MM.1S (cell line): ENCODE measurements around the gene SYNE4.
A peak's percentile ranks its signal among the peaks of the same experiment; 100 is the strongest.

ENCODE experiments used
- DNase-seq: peaks from one replicate; pipeline ENCODE4 v3.0.0-alpha.2; 2015
- H2AFZ ChIP-seq: fragments of 300-600 bp; sonication (generic); 2 replicates; pipeline ENCODE4 v1.6.0; 2016; ENCODE audit warnings: antibody characterized with exemption, low read length
- H3F3A ChIP-seq: fragments of 300-600 bp; sonication (generic); 2 replicates; pipeline ENCODE4 v1.6.1; 2016; ENCODE audit warnings: mild to moderate bottlenecking, antibody characterized with exemption, low read length, moderate library complexity, mixed read lengths; ENCODE audit not compliant: insufficient read depth
- H3K27ac ChIP-seq: fragments of 300-600 bp; sonication (generic); 2 replicates; pipeline ENCODE4 v1.5.1; 2016; ENCODE audit warnings: mild to moderate bottlenecking, low read length
- H3K27me3 ChIP-seq: fragments of 300-600 bp; sonication (generic); replicated peaks from 2 replicates; pipeline ENCODE4 v1.6.0; 2016; ENCODE audit warnings: low read length; ENCODE audit not compliant: insufficient read depth
- H3K36me3 ChIP-seq: fragments of 300-600 bp; sonication (generic); replicated peaks from 2 replicates; pipeline ENCODE4 v1.6.1; 2016; ENCODE audit warnings: mild to moderate bottlenecking, low read length, mixed read lengths; ENCODE audit not compliant: insufficient read depth
- H3K4me1 ChIP-seq: fragments of 300-600 bp; sonication (generic); 2 replicates; pipeline ENCODE4 v1.6.1; 2016; ENCODE audit warnings: low read length, mixed read lengths
- H3K4me2 ChIP-seq: fragments of 300-600 bp; sonication (generic); 2 replicates; pipeline ENCODE4 v1.6.0; 2016; ENCODE audit warnings: low read depth, low read length
- H3K4me3 ChIP-seq: fragments of 300-600 bp; sonication (generic); 2 replicates; pipeline ENCODE4 v1.5.1; 2016; ENCODE audit warnings: low read length, mixed read lengths
- H3K79me2 ChIP-seq: fragments of 300-600 bp; sonication (generic); 2 replicates; pipeline ENCODE4 v1.6.1; 2016; ENCODE audit warnings: mixed run types, low read length, mixed read lengths
- H3K9ac ChIP-seq: fragments of 300-600 bp; sonication (generic); 2 replicates; pipeline ENCODE4 v1.6.1; 2016; ENCODE audit warnings: low read length, mixed read lengths
- H3K9me2 ChIP-seq: fragments of 300-600 bp; sonication (generic); replicated peaks from 2 replicates; pipeline ENCODE4 v1.6.1; 2016; ENCODE audit warnings: mild to moderate bottlenecking, low read length, mixed read lengths; ENCODE audit not compliant: insufficient read depth
- H3K9me3 ChIP-seq: fragments of 300-600 bp; sonication (generic); replicated peaks from 2 replicates; pipeline ENCODE4 v1.6.1; 2016; ENCODE audit warnings: mild to moderate bottlenecking, low read length, mixed read lengths; ENCODE audit not compliant: insufficient read depth
- H4K20me1 ChIP-seq: fragments of 300-600 bp; sonication (generic); 2 replicates; pipeline ENCODE4 v1.6.1; 2016; ENCODE audit warnings: mild to moderate bottlenecking, low read length, moderate library complexity, mixed read lengths; ENCODE audit not compliant: insufficient read depth
- EZH2 ChIP-seq: fragments of 300-600 bp; sonication (generic); optimal IDR thresholded peaks from 2 replicates; pipeline ENCODE3; 2017; ENCODE audit warnings: low read depth, mild to moderate bottlenecking, antibody characterized with exemption, low read length, mixed read lengths
- EZH2phosphoT487 ChIP-seq: fragments of 300-600 bp; sonication (generic); IDR thresholded peaks from 2 replicates; pipeline ENCODE4 v1.6.1; 2018; ENCODE audit warnings: antibody characterized with exemption, low read length
- TF ChIP-seq, protein P1 (sequence below): fragments of 300-600 bp; sonication (generic); IDR thresholded peaks from 2 replicates; pipeline ENCODE4 v1.5.1; 2016; ENCODE audit warnings: antibody characterized with exemption, low read length, mixed read lengths

The SYNE4 gene, protein sequence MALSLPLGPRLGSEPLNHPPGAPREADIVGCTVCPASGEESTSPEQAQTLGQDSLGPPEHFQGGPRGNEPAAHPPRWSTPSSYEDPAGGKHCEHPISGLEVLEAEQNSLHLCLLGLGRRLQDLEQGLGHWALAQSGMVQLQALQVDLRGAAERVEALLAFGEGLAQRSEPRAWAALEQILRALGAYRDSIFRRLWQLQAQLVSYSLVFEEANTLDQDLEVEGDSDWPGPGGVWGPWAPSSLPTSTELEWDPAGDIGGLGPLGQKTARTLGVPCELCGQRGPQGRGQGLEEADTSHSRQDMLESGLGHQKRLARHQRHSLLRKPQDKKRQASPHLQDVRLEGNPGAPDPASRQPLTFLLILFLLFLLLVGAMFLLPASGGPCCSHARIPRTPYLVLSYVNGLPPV

DNA sequence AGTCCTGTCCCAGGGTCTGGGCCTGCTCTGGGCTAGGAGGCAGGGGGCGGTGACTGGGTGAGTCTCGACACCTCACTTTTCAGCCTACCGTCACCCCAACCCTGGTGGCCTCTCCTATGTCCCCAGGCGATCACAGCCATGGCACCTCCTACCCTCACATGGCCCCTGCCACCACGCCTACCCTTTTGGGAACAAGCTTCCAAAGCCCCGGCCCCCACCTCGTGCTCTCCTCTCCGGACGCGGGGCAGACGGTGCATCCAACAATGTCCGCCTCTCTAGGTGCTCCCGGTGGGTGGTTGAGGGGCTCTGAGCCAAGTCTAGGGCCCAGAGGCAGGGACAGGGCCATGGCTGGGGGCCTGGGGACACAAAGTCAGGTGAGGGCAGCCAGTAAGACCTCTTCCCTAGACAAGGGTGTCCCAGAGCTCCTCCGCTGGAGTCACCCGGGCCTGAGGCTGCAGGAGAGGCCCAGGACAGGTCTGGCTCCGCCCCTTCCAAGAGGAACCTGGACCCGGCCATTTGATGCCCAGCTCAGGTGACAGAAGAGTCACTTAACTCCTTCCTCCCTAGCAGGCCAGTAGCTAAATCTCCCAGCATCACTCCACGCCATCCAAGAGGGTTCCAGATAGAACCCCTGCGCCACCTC, at the start of gene SYNE4:
TSS of gene SYNE4 (minus strand) at position 478 of the 643 bp plus-strand sequence. CDS start at position 346, 132 bp downstream.
- no peaks in the 10 kb centered on the region for H3K4me1 ChIP-seq
- H2AFZ ChIP-seq: no peak within 1 kb of the TSS
- H3K9ac ChIP-seq: no peak within 1 kb of the TSS
- no peaks in the 10 kb centered on the region for H4K20me1 ChIP-seq
- TF ChIP-seq EZH2 (no peak), EZH2phosphoT487 (no peak)
- TF ChIP-seq, protein P1, sequence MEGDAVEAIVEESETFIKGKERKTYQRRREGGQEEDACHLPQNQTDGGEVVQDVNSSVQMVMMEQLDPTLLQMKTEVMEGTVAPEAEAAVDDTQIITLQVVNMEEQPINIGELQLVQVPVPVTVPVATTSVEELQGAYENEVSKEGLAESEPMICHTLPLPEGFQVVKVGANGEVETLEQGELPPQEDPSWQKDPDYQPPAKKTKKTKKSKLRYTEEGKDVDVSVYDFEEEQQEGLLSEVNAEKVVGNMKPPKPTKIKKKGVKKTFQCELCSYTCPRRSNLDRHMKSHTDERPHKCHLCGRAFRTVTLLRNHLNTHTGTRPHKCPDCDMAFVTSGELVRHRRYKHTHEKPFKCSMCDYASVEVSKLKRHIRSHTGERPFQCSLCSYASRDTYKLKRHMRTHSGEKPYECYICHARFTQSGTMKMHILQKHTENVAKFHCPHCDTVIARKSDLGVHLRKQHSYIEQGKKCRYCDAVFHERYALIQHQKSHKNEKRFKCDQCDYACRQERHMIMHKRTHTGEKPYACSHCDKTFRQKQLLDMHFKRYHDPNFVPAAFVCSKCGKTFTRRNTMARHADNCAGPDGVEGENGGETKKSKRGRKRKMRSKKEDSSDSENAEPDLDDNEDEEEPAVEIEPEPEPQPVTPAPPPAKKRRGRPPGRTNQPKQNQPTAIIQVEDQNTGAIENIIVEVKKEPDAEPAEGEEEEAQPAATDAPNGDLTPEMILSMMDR: no peak
- no peaks in the 10 kb centered on the region for H3K27me3 ChIP-seq
- no peaks in the 10 kb centered on the region for H3K36me3 ChIP-seq
- H3K9me2 ChIP-seq: no peaks in the 10 kb centered on the region
- H3K4me3 ChIP-seq: no peak within 1 kb of the TSS
- H3K9me3 ChIP-seq: no peaks in the 10 kb centered on the region
- peaks cover 4% of the 10 kb centered on the region for H3K79me2 ChIP-seq
- no peak for DNase-seq
- no peak within 1 kb of the TSS for H3K27ac ChIP-seq
- peak within 1 kb of the TSS; percentile 29; the same call in 1 of the 2 replicates for H3K4me2 ChIP-seq
- no peaks in the 10 kb centered on the region for H3F3A ChIP-seq

DNA sequence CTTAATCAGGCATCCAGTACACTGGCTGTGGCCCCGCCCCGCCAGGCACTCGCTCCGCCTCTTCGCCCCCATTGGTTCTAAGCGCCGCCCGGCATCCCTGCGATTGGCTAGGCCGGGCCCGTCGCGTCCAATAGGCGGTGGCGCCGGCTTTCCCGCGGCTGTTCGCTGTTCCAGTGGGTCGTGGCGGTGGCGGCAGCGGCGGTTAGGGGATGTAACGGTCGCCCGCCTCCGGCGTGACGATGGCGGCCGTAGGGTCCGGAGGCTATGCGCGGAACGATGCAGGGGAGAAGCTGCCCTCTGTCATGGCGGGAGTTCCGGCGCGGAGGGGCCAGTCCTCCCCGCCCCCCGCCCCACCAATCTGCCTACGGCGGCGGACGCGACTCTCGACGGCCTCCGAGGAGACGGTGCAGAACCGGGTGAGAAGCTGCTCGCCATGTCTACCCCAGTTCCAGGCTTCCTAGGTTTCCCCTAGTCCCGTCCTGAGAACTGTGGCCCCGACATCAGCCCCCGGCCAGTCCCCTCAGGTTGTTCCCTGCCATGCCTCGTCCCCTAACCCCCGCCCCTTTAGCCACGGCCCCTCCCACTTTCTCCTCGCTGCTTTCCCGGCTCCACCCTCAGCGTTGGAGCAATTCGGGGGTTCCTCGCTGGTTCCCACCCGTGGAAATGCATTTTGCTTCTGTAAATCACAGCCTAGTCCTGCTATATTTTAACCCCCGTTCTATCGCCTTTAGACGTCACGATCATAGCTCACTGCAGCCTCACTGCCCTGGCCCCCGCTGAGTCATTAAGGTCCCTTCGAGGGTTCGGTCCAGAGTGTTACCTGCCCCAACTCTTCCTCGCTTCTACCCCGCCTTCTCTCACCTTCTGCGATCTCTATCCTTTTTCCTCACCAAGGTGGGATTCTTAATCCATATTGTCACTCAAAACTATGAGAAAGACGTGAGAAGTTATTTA, 46.4 kb upstream of the SYNE4 start, which contains the start of gene WDR62:
TSS of gene WDR62 (plus strand) at position 165 of the 954 bp plus-strand sequence. CDS start at position 240, 75 bp downstream.
- DNase-seq: peak; percentile 94
- no peaks in the 10 kb centered on the region for H3K27me3 ChIP-seq
- no peaks in the 10 kb centered on the region for H3K4me1 ChIP-seq
- H3K36me3 ChIP-seq: peaks cover 4% of the 10 kb centered on the region; the same call in 1 of the 2 replicates
- TF ChIP-seq EZH2 (no peak), EZH2phosphoT487 (no peak)
- TF ChIP-seq, protein P1: no peak
- H3K9me3 ChIP-seq: no peaks in the 10 kb centered on the region
- H3K79me2 ChIP-seq: peaks cover 51% of the 10 kb centered on the region
- peak within 1 kb of the TSS; percentile 76 for H3K9ac ChIP-seq
- H2AFZ ChIP-seq: peak within 1 kb of the TSS; percentile 71
- peaks cover 9% of the 10 kb centered on the region for H3F3A ChIP-seq
- H3K4me3 ChIP-seq: peak within 1 kb of the TSS; percentile 87
- H4K20me1 ChIP-seq: no peaks in the 10 kb centered on the region
- H3K27ac ChIP-seq: peak within 1 kb of the TSS; percentile 81
- H3K9me2 ChIP-seq: no peaks in the 10 kb centered on the region
- peak within 1 kb of the TSS; percentile 75 for H3K4me2 ChIP-seq

DNA sequence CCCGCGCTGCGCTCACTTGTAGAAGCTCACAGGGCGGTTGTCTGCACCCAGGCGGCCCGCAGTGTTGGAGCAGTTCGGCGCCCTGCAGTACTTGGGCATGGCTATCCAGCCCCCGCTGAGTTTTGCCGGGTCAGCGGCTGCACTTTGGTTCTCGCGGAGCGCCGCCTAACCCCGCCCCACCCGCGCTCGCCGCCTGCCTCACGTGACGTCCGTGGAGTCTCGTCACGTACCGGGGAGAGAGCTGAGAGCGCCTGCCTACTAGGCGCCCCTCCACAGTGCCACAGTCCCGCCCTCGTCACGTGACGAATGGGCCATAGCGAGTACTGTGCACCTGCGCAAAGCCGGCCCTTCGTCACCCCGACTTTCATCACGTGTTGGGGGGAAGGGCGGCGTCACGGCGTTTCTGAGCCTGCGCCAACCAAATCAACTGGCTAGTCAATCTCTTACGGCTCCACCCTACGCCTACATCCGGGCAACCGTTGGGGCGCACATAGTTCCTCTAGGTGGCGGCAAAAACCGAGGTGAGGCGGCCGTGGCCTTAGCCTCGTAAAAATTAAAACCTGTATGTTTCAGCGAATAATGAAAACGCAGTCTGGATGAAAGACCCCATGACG, 45.6 kb upstream of the SYNE4 start, which contains the start of gene THAP8:
TSS of gene THAP8 (minus strand) at position 167 of the 614 bp plus-strand sequence. CDS start at position 99, 68 bp downstream.
- Histone ChIP-seq H3K9me3 (no peaks in the 10 kb centered on the region), H3K79me2 (peaks cover 43% of the 10 kb centered on the region), H3K9me2 (no peaks in the 10 kb centered on the region), H3F3A (peaks cover 9% of the 10 kb centered on the region), H3K4me2 (peak within 1 kb of the TSS; percentile 75), H4K20me1 (no peaks in the 10 kb centered on the region), H3K4me3 (peak within 1 kb of the TSS; percentile 87), H3K27me3 (no peaks in the 10 kb centered on the region), H3K27ac (peak within 1 kb of the TSS; percentile 81), H3K9ac (peak within 1 kb of the TSS; percentile 76), H3K36me3 (0 out of 2 replicates have a peak, but pooled peaks cover 4% of the 10 kb centered on the region), H2AFZ (peak within 1 kb of the TSS; percentile 71), H3K4me1 (no peaks in the 10 kb centered on the region)
- no peak for TF ChIP-seq EZH2
- TF ChIP-seq, protein P1: peak; percentile 44
- peak; percentile 99 for DNase-seq
